ENCODE data around the gene APBA1.

APBA1 gene

DNA sequence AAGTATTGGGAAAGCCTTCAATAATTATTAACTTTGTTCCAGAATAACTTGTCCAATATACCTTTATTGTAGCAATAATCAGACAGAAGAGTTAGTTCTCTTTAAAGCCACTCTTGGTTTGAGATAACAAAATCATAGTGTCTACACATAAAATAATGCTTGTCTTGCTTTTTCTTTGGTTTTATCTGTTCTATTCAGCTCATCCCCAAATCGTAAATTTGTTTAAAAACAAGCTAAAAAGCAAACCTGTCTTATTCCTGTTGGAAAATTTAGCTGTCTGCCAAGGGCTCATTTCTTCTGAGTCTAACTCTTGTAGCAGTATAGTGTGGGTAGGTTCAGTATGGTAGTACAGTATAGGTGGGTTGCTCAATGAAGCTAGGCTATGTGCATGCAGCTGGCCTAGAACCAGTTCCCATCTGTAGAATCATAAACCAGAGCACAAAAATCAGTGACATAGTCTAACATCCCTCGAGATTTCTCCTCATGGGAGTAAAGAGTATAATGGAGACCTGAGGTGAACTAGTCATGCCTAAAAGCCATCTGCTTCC, 17.9 kb upstream of the APBA1 start:
- TF ChIP-seq CSDC2 (CRISPR knock-in tag; IDR thresholded peaks at IDR 0.05): no peak
- TF ChIP-seq RARB (CRISPR knock-in tag; IDR thresholded peaks at IDR 0.05): no peak
- TF ChIP-seq TOX (CRISPR knock-in tag; IDR thresholded peaks at IDR 0.05; ENCODE audit: borderline replicate concordance): no peak
- TF ChIP-seq ZFP30 (CRISPR knock-in tag; IDR thresholded peaks at IDR 0.05): no peak
- no peak for ATAC-seq

DNA sequence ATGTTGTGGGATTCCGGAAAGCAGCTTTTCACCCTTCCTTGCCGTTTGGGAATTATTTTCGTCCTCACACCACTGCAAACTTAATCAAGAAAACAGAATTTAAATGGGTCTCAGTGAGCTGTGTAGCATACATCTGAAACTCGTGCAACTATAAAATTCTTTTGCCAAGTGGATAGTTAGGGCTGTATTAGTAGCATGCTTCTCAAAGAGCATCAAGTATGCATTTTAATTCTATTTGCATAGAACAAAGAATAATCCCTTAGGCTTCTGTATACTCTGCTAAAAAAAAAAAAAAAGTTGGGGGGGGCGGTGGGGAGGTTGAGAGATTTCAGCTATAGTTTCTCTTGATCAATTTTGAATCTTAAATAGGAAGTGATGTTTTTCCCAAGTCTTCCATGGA, 11.8 kb upstream of the APBA1 start:
- no peak for ATAC-seq
- no peak for TF ChIP-seq PPARA (CRISPR knock-in tag; IDR thresholded peaks at IDR 0.05; ENCODE audit: borderline replicate concordance)
- TF ChIP-seq ZNF8 (CRISPR knock-in tag; IDR thresholded peaks at IDR 0.05): no peak
- TF ChIP-seq TSHZ2 (CRISPR knock-in tag; IDR thresholded peaks at IDR 0.05): no peak
- no peak for TF ChIP-seq GLIS3 (CRISPR knock-in tag; IDR thresholded peaks at IDR 0.05)
- no peak for TF ChIP-seq ZFP30 (CRISPR knock-in tag; IDR thresholded peaks at IDR 0.05)
- no peak for TF ChIP-seq CSRNP3 (CRISPR knock-in tag; IDR thresholded peaks at IDR 0.05)
- no peak for TF ChIP-seq ZNF70 (CRISPR knock-in tag; IDR thresholded peaks at IDR 0.05)
- no peak for TF ChIP-seq RARB (CRISPR knock-in tag; IDR thresholded peaks at IDR 0.05)
- TF ChIP-seq OSR1 (CRISPR knock-in tag; IDR thresholded peaks at IDR 0.05): no peak
- TF ChIP-seq TCF4 (CRISPR knock-in tag; IDR thresholded peaks at IDR 0.05; ENCODE audit: borderline replicate concordance): no peak
- TF ChIP-seq CSDC2 (CRISPR knock-in tag; IDR thresholded peaks at IDR 0.05): no peak
- TF ChIP-seq ISL1 (CRISPR knock-in tag; IDR thresholded peaks at IDR 0.05): no peak
- no peak for TF ChIP-seq SNAI2 (CRISPR knock-in tag; IDR thresholded peaks at IDR 0.05)
- TF ChIP-seq BACH2 (CRISPR knock-in tag; IDR thresholded peaks at IDR 0.05; ENCODE audit: borderline replicate concordance): no peak
- TF ChIP-seq ARNTL (CRISPR knock-in tag; IDR thresholded peaks at IDR 0.05; ENCODE audit: borderline replicate concordance, low read depth): no peak

- no peak; the same call in 2 of the 3 replicates for ATAC-seq
- TF ChIP-seq TOX (CRISPR knock-in tag; IDR thresholded peaks at IDR 0.05; ENCODE audit: borderline replicate concordance): no peak
- no peak for TF ChIP-seq ZNF8 (CRISPR knock-in tag; IDR thresholded peaks at IDR 0.05)
These were observed 6.8 kb upstream of the APBA1 start for GRCh38 chr9:69678843-69679538.

DNA sequence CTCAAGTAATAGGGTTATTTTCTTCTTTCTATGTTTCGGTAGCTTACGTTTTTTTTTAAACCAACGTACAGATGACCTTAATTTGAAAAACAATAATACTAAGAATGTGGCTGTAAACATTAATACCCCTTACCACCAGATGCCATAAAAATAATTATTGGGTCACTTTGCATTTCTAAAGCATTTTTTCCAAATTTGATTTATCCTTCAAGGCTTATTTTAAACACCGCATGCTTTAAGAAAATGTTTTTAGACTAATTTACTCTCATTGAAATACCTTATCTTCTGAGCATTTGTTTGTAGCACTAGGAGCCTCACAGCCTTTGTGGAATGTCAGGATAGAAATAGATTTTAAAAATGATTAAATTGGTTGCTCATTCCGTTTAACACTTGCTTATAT, 5.8 kb upstream of the APBA1 start:
- no peak for ATAC-seq

More for the DNA sequence above, 5.8 kb upstream of the APBA1 start:
- no peak for TF ChIP-seq ZC3H10 (CRISPR knock-in tag; IDR thresholded peaks at IDR 0.05)
- no peak for TF ChIP-seq TCF4 (CRISPR knock-in tag; IDR thresholded peaks at IDR 0.05; ENCODE audit: borderline replicate concordance)
- TF ChIP-seq GLIS3 (CRISPR knock-in tag; IDR thresholded peaks at IDR 0.05): no peak
- TF ChIP-seq CSRNP3 (CRISPR knock-in tag; IDR thresholded peaks at IDR 0.05): no peak
- no peak for TF ChIP-seq CSDC2 (CRISPR knock-in tag; IDR thresholded peaks at IDR 0.05)
- TF ChIP-seq ZNF8 (CRISPR knock-in tag; IDR thresholded peaks at IDR 0.05): no peak
- TF ChIP-seq ZNF70 (CRISPR knock-in tag; IDR thresholded peaks at IDR 0.05): no peak
- TF ChIP-seq PPARA (CRISPR knock-in tag; IDR thresholded peaks at IDR 0.05; ENCODE audit: borderline replicate concordance): no peak
- TF ChIP-seq ZNF565 (CRISPR knock-in tag; conservative IDR thresholded peaks at IDR 0.05; ENCODE audit: low read depth): no peak
- TF ChIP-seq TSHZ2 (CRISPR knock-in tag; IDR thresholded peaks at IDR 0.05): no peak
- no peak for TF ChIP-seq PATZ1 (CRISPR knock-in tag; IDR thresholded peaks at IDR 0.05; ENCODE audit: borderline replicate concordance)
- TF ChIP-seq RARB (CRISPR knock-in tag; IDR thresholded peaks at IDR 0.05): no peak
- TF ChIP-seq OSR1 (CRISPR knock-in tag; IDR thresholded peaks at IDR 0.05): no peak
- no peak for TF ChIP-seq TOX (CRISPR knock-in tag; IDR thresholded peaks at IDR 0.05; ENCODE audit: borderline replicate concordance)
- TF ChIP-seq POU6F1 (CRISPR knock-in tag; IDR thresholded peaks at IDR 0.05; ENCODE audit: borderline replicate concordance, low read depth): no peak

All from SK-N-SH treated with all-trans-retinoic acid at 6 μM for 48 hours (cell line).